RKO (cell line): ENCODE measurements around the gene GSTO2.
"Not testable (repeated sequence)": the region's sequence is repeated elsewhere in the genome, so short reads cannot be mapped to it uniquely, and the experiment has no call there.

Experiments
- DNase-seq: peaks from one replicate; pipeline ENCODE4 v3.0.0-alpha.2; 2016; ENCODE audit warnings: low spot score

The GSTO2 gene

DNA sequence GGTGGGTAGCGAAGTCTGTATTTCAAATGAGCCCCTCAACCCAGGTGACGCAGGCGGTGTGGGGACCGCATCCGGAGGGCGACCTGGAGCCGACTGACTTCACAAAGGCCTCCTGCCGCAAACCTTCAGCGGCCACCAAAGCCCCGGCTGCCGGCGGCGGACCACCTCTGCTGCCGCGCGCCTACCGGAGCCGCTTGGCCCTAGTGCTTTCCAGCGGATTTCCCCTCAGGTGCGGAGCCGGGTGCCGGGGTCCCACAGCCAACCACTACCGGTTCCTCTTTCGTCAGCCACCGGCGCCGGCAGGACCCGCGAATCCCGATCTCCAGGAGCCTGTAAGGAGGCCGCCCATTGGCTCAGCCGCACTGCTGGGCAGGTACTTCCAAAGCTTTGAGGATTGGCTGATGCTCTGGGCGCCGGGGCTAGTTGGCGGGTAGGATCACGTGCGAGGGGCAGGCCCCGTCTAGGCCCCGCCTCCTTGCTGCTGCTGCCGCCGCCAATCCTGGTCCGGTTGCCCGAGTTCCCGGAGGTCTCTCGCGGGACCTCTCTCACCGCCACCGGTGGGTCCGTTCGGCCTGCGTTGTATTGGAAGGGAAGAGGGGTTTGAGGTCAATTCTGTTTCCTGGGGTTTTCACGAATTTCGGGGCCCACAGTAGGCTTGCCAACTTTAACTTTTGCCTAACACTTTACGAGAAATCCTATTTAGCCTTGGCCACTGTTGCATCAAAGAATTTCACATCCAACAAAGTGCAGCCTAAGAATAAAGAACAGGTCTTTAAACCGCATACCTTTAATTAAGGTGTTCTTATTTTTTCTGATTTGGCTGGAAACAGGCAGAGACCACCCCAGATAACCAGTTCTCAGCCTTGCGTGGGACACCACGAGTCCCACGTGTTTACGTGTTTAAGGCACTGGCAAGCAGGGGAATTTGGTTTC, at the start of gene GSTO2:
Gene GSTO2 (plus strand): TSS at position 472 of the 933 bp plus-strand sequence. CDS start 5,732 bp downstream, outside the sequence.
- DNase-seq = peak; percentile 99

DNA sequence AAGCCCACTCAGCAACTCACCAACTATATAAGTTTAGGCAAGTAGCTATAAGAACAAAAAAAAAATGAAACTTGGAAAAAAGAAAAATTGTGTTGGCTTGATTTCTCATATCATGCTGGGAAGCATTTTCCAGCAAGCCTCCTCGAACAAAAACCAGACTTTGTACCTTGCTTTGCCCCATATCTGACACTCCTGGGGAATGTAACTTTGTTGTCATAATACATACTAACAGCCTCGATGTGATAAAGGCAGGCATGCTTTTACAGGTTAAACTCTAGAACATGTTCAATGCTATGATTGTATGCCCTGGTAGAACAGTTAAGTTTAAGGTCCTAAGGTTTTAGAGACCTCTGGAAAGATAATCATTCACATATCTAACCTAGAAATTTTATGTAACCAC, 48.5 kb upstream of the GSTO2 start:
- DNase-seq = no peak

GRCh38 chr10:104223304-104223703, 45.7 kb upstream of the GSTO2 start:
- no peak for DNase-seq

GRCh38 chr10:104230490-104230889, 38.5 kb upstream of the GSTO2 start:
- DNase-seq = no peak

- peak; percentile 95 for DNase-seq
These were observed 37.0 kb upstream of the GSTO2 start, which contains the start of gene CFAP43 for GRCh38 chr10:104231784-104232612. CFAP43 (minus strand) TSS chr10:104232364; CDS start chr10:104232246, 118 bp downstream.

DNA sequence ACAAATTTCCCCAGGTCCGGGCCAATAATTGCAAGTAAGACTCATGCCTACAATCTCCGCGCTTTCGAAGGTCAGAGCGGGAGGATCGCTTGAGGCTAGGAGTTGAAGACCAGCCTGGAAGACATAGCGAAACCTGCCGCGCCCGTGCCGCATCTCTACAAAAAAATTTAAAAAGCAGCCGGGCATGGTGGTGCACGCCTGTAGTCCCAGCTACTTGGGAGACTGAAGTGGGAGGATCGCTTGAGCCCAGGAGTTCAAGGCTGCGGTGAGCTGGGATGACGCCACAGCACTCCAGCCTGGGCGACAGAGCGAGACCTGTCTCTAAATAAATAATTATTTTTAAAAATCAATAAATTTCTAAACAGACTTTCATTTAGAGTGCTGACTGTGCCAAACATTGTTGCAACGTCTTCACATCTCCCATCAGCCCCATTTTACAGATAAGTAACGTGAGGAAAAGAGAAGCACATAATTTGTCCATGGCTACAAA, 36.3 kb upstream of the GSTO2 start:
- DNase-seq = no peak

- peak; percentile 28 for DNase-seq
These were observed 35.2 kb upstream of the GSTO2 start for GRCh38 chr10:104233817-104234216.

GRCh38 chr10:104234934-104235333, 34.0 kb upstream of the GSTO2 start:
- no peak for DNase-seq

DNA sequence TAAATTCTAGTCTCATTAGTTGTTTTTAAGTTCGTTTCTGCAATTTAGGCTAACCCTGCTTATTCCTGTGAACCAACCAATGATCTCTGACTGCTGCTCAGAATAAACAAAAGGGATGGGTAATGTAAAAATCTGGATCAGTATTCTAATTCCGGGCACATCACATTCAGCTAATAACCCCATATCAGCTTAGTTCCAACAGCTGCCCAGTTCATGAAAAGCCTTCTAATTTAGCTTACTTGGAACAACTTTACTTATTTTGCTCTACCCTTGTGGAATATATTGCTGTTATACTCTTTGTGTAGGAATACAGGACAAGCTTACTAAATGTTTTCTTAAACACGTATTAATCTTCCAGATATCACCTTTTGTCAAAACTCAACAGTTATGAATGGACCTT, 33.2 kb upstream of the GSTO2 start:
- DNase-seq = no peak

DNA sequence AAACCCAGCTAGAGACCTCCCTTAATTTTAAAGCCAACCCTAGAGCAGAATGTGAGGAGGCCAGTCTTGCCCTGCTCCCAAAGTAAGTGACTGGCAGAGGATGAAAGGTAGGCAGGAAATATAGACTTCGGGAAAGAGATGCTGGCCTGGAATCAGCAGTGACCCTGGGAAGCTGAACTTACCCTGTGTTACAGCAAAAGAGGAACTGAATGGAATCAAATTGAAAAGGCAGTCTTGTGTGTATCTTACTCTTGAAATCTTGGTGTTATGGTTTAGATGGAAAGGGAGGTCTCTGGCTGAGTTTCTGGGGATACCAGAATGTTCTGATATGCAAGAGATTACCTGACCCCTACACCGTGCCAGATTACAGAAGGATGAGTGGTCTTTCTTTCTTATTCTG, 28.9 kb upstream of the GSTO2 start:
- no peak for DNase-seq

GRCh38 chr10:104242545-104242944, 26.4 kb upstream of the GSTO2 start:
- DNase-seq = no peak

DNA sequence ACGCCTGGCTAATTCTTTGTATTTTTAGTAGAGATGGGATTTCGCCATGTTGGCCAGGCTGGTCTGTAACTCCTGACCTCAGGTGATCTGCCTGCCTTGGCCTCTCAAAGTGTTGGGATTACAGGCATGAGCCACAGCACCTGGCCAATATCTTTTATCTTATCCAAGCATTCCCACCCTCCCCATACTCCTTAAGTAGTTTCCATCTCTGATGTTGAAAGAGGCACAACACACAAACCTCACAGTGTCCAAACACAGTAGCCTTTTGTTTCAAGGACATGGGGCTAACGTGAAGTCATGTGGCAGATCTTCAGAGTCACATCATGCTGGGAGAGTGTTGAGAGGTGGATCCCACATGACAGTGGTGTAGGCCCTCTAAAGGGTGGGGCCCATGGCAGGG, 26.0 kb upstream of the GSTO2 start:
- not testable (repeated sequence) for DNase-seq

DNA sequence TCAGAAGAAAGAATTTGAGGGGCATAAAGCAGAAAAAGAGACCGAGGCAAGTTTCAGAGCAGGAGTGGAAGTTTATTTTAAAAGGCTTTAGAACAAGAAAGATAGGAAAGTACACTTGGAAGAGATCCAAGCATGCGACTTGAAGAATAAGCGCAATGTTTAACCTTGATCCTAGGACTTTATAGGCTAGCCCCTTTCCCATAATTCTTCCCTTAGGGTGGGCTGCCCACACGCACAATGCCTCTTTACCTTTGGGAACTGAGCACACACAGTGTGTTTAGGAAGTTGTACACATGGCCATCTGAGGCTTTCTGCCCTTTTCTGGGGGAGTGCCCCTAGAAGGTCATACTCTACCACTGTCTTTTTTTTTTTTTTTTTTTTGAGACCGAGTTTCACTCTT, 25.5 kb upstream of the GSTO2 start:
- no peak for DNase-seq

DNA sequence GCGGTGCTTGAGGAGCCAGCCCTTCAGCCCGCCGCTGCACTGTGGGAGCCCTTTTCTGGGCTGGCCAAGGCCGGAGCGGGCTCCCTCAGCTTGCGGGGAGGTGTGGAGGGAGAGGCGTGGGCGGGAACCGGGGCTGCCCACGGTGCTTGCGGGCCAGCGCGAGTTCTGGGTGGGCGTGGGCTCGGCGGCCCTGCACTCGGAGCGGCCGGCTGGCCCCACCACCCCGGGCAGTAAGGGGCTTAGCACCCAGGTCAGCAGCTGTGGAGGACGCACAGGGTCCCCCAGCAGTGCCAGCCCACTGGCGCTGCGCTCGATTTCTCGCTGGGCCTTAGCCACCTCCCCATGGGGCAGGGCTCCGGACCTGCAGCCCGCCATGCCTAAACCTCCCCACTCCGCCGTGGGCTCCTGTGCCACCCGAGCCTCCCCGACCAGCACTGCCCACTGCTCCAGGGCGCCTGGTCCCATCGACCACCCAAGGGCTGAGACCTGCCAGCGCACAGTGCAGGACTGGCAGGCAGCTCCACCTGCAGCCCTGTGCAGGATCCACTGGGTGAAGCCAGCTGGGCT, 23.8 kb upstream of the GSTO2 start:
- no peak for DNase-seq

- peak; percentile 49 for DNase-seq
These were observed 22.0 kb upstream of the GSTO2 start for GRCh38 chr10:104246976-104247375.

DNA sequence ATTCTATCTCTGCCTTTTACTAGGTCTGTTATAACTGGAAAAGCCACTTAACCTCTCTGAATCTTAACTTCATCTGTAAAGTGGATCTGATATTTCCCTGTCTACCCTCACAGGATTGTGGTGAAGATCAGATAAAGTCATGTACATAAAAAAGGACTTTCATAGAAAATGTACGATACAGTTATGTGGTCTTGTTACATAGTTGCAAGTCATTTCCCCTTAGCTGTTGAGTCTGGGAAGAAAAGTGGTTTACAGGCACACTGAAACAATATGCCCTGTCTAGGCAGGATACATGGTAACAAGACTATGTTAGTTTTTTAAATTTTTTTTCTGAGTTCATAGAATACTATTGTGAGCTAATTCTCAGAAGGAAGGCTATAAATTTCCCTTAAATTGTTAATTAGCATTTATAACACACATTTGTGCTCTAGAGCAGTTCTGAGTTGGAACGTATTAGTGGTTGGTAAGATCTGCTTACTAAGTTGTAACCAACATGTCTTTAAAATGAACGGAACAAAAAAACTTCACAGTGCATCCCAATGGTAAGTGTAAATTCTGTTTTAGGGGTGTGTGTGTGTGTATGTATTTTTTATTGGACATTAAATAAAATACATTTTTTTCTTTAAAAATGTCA, 21.4 kb upstream of the GSTO2 start:
- DNase-seq = no peak

- not testable (repeated sequence) for DNase-seq
These were observed 20.1 kb upstream of the GSTO2 start for GRCh38 chr10:104248931-104249330.

GRCh38 chr10:104250371-104250770, 18.6 kb upstream of the GSTO2 start:
- no peak for DNase-seq

DNA sequence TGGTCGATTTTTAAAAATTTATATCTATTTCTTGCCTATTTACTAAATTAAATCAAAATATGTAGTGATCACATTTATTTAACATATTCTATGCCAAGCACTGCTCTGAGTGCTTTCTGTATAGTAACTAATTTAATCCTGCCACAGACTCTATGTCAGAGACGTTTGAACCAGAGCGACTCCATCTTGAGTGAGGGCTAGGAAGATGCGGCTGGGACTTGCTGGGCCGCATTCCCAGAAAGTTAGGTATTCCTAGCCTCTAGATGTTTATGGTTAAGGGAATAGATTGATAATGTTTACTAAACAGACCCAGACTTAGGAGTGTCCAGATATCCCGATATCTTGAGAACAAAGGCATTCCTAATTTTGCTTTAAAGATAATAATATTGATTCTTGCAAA, 17.5 kb upstream of the GSTO2 start:
- DNase-seq = no peak

- no peak for DNase-seq
These were observed 16.6 kb upstream of the GSTO2 start for GRCh38 chr10:104252368-104252767.

DNA sequence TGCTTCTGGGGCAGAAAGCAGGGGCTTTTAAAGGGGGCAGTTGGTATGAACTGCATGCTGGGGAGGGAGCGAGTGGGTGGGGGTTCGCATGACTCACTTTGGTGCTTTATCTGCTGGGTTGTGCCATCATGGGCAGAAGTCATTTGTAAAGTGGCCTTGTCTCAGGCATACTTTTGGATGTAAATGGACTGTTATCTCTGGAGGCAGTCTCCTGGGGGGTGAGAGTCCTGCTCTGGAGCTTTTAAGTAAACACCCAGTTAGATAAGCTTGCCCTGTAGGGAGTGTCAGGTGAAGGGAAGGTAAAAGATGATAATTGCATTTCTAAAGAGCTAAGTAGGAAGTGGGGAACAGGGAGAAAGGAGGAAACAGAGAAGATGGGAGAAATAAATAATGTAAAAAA, 15.9 kb upstream of the GSTO2 start:
- no peak for DNase-seq
